ENCODE measurements around the gene SH3D19. TPM values are rescaled to one million over a fixed set of nuclear protein-coding genes. Genes with fewer than 3 reads are reported as not detected.

The SH3D19 gene
- total RNA-seq, 1 experiment from 2014 or later: 29.7 TPM

DNA sequence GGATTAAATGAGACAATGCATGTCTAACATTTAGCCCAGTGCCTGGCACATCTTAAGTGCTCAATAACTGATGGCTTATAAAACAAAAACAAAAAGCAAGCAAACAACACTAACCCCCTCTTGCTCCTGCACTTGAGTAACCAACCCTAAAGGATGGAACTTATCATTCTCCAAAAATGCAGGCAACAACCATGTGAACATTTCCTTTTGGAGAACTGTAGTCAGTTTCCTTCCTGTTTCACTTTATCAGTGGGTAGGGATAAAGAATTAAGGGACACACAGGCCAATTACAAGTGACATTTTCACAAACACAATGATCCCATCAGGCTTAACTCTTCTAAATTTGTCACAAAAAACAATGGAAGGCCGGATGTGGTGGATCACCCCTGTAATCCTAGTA lies 195.6 kb downstream of the SH3D19 start:
- no peak overlapping the region for H2BK120ac ChIP-seq (ENCODE audit: low read depth, low read length, poor library complexity, severe bottlenecking)
- no peak overlapping the region for H2BK5ac ChIP-seq (ENCODE audit: insufficient read length, low read length)
- no peak overlapping the region for H2AFZ ChIP-seq (ENCODE audit: low read length)
- no peak overlapping the region for H4K5ac ChIP-seq (ENCODE audit: insufficient read length, low read depth, low read length)
- H2BK20ac ChIP-seq (ENCODE audit: low read depth, low read length, poor library complexity, severe bottlenecking): no peak overlapping the region
- no peak overlapping the region for H4K91ac ChIP-seq (ENCODE audit: insufficient read length, low read depth, low read length)
- H3K27ac ChIP-seq (ENCODE audit: insufficient read length, low read depth, low read length): no peak overlapping the region
- no peak for DNase-seq
- no peaks in the 10 kb centered on the region for H3K23me2 ChIP-seq (ENCODE audit: insufficient read length, low read depth, low read length, poor library complexity, severe bottlenecking)
- H3K23ac ChIP-seq (ENCODE audit: insufficient read length, low read depth, low read length): no peak overlapping the region
- Mint-ChIP-seq H3K4me3 (no peak overlapping the region), H3K36me3 (ENCODE audit: insufficient read depth in 1 of 3, low read depth in 3 of 3) (peaks cover 15 to 44% (median 22%) of the 10 kb centered on the region in 3 experiments; a peak in 6 of 7 replicates), H3K4me1 (no peaks in the 10 kb centered on the region), H3K9me3 (no peaks in the 10 kb centered on the region), H3K27me3 (ENCODE audit: low read depth) (no peaks in the 10 kb centered on the region), H3K27ac (no peak overlapping the region)
- H3K4me2 ChIP-seq (ENCODE audit: insufficient read depth, insufficient read length, low read length): no peak overlapping the region
- H2AK5ac ChIP-seq (ENCODE audit: insufficient read length, low read length): no peak overlapping the region
- no CpG with 5 or more reads among the region's 1 CpG for WGBS (ENCODE audit: extremely low coverage, insufficient read length, low lambda C conversion rate)
- H4K8ac ChIP-seq (replicated peaks; ENCODE audit: insufficient read length, low read depth, low read length): no peak overlapping the region
- H4K20me1 ChIP-seq (ENCODE audit: control insufficient read depth, insufficient read depth, insufficient read length): no peaks in the 10 kb centered on the region
- no peak overlapping the region for H2BK12ac ChIP-seq (ENCODE audit: insufficient read length, low read depth, low read length)
- no peak overlapping the region for H3K56ac ChIP-seq (ENCODE audit: insufficient read length, low read depth, low read length)
- no peaks in the 10 kb centered on the region for H3K79me2 ChIP-seq (ENCODE audit: insufficient read depth, low read length)
- no peak overlapping the region for H2BK15ac ChIP-seq (ENCODE audit: low read depth, low read length)
- H3K4me1 ChIP-seq (ENCODE audit: insufficient read depth, low read length): no peaks in the 10 kb centered on the region
- no peak overlapping the region for H3K9ac ChIP-seq (ENCODE audit: extremely low read depth, insufficient read length, low read length)
- H3K27me3 ChIP-seq (ENCODE audit: insufficient read depth, low read length): no peaks in the 10 kb centered on the region
- H3K4ac ChIP-seq (ENCODE audit: low read depth, low read length): no peak overlapping the region
- H3K14ac ChIP-seq (ENCODE audit: insufficient read depth, low read length): no peak overlapping the region
- TF ChIP-seq, protein P1, sequence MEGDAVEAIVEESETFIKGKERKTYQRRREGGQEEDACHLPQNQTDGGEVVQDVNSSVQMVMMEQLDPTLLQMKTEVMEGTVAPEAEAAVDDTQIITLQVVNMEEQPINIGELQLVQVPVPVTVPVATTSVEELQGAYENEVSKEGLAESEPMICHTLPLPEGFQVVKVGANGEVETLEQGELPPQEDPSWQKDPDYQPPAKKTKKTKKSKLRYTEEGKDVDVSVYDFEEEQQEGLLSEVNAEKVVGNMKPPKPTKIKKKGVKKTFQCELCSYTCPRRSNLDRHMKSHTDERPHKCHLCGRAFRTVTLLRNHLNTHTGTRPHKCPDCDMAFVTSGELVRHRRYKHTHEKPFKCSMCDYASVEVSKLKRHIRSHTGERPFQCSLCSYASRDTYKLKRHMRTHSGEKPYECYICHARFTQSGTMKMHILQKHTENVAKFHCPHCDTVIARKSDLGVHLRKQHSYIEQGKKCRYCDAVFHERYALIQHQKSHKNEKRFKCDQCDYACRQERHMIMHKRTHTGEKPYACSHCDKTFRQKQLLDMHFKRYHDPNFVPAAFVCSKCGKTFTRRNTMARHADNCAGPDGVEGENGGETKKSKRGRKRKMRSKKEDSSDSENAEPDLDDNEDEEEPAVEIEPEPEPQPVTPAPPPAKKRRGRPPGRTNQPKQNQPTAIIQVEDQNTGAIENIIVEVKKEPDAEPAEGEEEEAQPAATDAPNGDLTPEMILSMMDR (conservative IDR thresholded peaks at IDR 0.05): no peak
- no peaks in the 10 kb centered on the region for H3K79me1 ChIP-seq (ENCODE audit: insufficient read depth, low read depth, low read length, poor library complexity, severe bottlenecking)
- H3K9me3 ChIP-seq (ENCODE audit: control insufficient read depth, low read depth, low read length): no peaks in the 10 kb centered on the region
- H3T11ph ChIP-seq (ENCODE audit: low read length): no peak overlapping the region
- no peak overlapping the region for H3K18ac ChIP-seq (ENCODE audit: insufficient read length, low read depth, low read length)

All from H9 (cell line).